Activated T-helper 2 cell treated with anti-CD3 and anti-CD28 coated beads, Interferon-gamma antibody, Interleukin-2, Interleukin-4, amounts not matched to agents 10 μg/mL and 5 μg/mL and 100 μg/mL, durations not matched to agents 14 hours and 24 hours and 36 hours (primary cell): ENCODE data around the gene RPL4. TPM values are rescaled to one million over a fixed set of nuclear protein-coding genes. Genes with fewer than 3 reads are reported as not detected.

Experiments used
- DNase-seq: peaks from one replicate; pipeline ENCODE4 v3.0.0; 2021; ENCODE audit warnings: low spot score
- H3K27ac Mint-ChIP-seq: one replicate; pipeline ENCODE4 v1.8.0; 2021; ENCODE audit warnings: mixed read lengths
- H3K27me3 Mint-ChIP-seq: one replicate; pipeline ENCODE4 v1.8.0; 2021; ENCODE audit warnings: low read depth, mixed read lengths
- H3K36me3 Mint-ChIP-seq: one replicate; pipeline ENCODE4 v1.8.0; 2021; ENCODE audit warnings: low read depth, mixed read lengths
- H3K4me1 Mint-ChIP-seq: one replicate; pipeline ENCODE4 v1.8.0; 2021; ENCODE audit warnings: low read depth, mixed read lengths
- H3K4me3 Mint-ChIP-seq: one replicate; pipeline ENCODE4 v1.8.0; 2021; ENCODE audit warnings: low read depth, mild to moderate bottlenecking, moderate library complexity, mixed read lengths
- H3K9me3 Mint-ChIP-seq: one replicate; pipeline ENCODE4 v1.8.0; 2021; ENCODE audit warnings: mixed read lengths
- intact Hi-C: fragments of 100-400 bp; cut with micrococcal nuclease; formaldehyde crosslinking; loops from one replicate; pipeline ENCODE4 v1.15.1; 2023
- total RNA-seq: library from RNA; stranded (reverse); gene quantifications from 2 replicates; pipeline ENCODE4 v1.2.3, GENCODE V29; 2022

RPL4 gene
- 3,297 and 3,363 TPM in 2 replicates for total RNA-seq

- Mint-ChIP-seq H3K9me3 (no peaks in the 10 kb centered on the region), H3K27me3 (no peaks in the 10 kb centered on the region), H3K4me3 (peak within 1 kb of the TSS; percentile 100), H3K36me3 (peaks cover 58% of the 10 kb centered on the region), H3K4me1 (peaks cover 45% of the 10 kb centered on the region), H3K27ac (peak within 1 kb of the TSS; percentile 99)
- peak; percentile 78 for DNase-seq
- intact Hi-C loops, result no loop called here
Observed at GRCh38 chr15:66504563-66505429, at the start of gene RPL4, which contains the start of gene ZWILCH. RPL4 (minus strand) TSS chr15:66504855; CDS start chr15:66504790, 65 bp downstream. ZWILCH (plus strand) TSS chr15:66505326; CDS start chr15:66505339, 13 bp downstream.

- intact Hi-C loops, result no loop called here
- Mint-ChIP-seq H3K27ac (no peak overlapping the region), H3K4me1 (no peaks in the 10 kb centered on the region)
Observed at GRCh38 chr15:66545255-66545654, 40.6 kb upstream of the RPL4 start.

GRCh38 chr15:66542896-66543295 is 38.2 kb upstream of the RPL4 start:
- no peaks in the 10 kb centered on the region for H3K4me1 Mint-ChIP-seq
- DNase-seq, result no peak
- H3K36me3 Mint-ChIP-seq, result peaks cover 42% of the 10 kb centered on the region
- intact Hi-C loops, result no loop called here
- no peak overlapping the region for H3K27ac Mint-ChIP-seq
- no peak overlapping the region for H3K4me3 Mint-ChIP-seq
- H3K9me3 Mint-ChIP-seq, result no peaks in the 10 kb centered on the region
- no peaks in the 10 kb centered on the region for H3K27me3 Mint-ChIP-seq

More at GRCh38 chr15:66545255-66545654, 40.6 kb upstream of the RPL4 start:
- no peaks in the 10 kb centered on the region for H3K9me3 Mint-ChIP-seq
- peaks cover 32% of the 10 kb centered on the region for H3K36me3 Mint-ChIP-seq
- H3K4me3 Mint-ChIP-seq, result no peak overlapping the region
- DNase-seq, result no peak
- no peaks in the 10 kb centered on the region for H3K27me3 Mint-ChIP-seq

- H3K4me1 Mint-ChIP-seq, result peaks cover 2% of the 10 kb centered on the region
- no peak overlapping the region for H3K4me3 Mint-ChIP-seq
- no peaks in the 10 kb centered on the region for H3K9me3 Mint-ChIP-seq
- H3K27ac Mint-ChIP-seq, result no peak overlapping the region
- no peak for DNase-seq
- H3K27me3 Mint-ChIP-seq, result no peaks in the 10 kb centered on the region
- H3K36me3 Mint-ChIP-seq, result peaks cover 42% of the 10 kb centered on the region
- intact Hi-C loops, result no loop called here
Observed at GRCh38 chr15:66535056-66535455, 30.4 kb upstream of the RPL4 start.

GRCh38 chr15:66524838-66525237 is 20.2 kb upstream of the RPL4 start:
- Mint-ChIP-seq H3K4me1 (peaks cover 7% of the 10 kb centered on the region), H3K4me3 (no peak overlapping the region), H3K9me3 (no peaks in the 10 kb centered on the region), H3K27me3 (no peaks in the 10 kb centered on the region), H3K27ac (no peak overlapping the region), H3K36me3 (peaks cover 46% of the 10 kb centered on the region)
- intact Hi-C loops, result no loop called here
- DNase-seq, result no peak

GRCh38 chr15:66523926-66524325 is 19.3 kb upstream of the RPL4 start:
- no peak for DNase-seq
- Mint-ChIP-seq H3K4me1 (peaks cover 7% of the 10 kb centered on the region), H3K27ac (no peak overlapping the region), H3K27me3 (no peaks in the 10 kb centered on the region), H3K36me3 (peaks cover 41% of the 10 kb centered on the region), H3K9me3 (no peaks in the 10 kb centered on the region), H3K4me3 (no peak overlapping the region)
- intact Hi-C loops, result no loop called here

GRCh38 chr15:66515901-66516322 is 11.3 kb upstream of the RPL4 start:
- Mint-ChIP-seq H3K4me3 (no peak overlapping the region), H3K36me3 (peaks cover 35% of the 10 kb centered on the region), H3K27ac (no peak overlapping the region), H3K4me1 (no peaks in the 10 kb centered on the region), H3K9me3 (no peaks in the 10 kb centered on the region), H3K27me3 (no peaks in the 10 kb centered on the region)
- DNase-seq, result no peak
- intact Hi-C loops, result no loop called here

- Mint-ChIP-seq H3K27me3 (no peaks in the 10 kb centered on the region), H3K36me3 (peaks cover 38% of the 10 kb centered on the region)
- intact Hi-C loops, result no loop called here
Observed at GRCh38 chr15:66514586-66514985, 9.9 kb upstream of the RPL4 start.

GRCh38 chr15:66508293-66508883 is 3.7 kb upstream of the RPL4 start:
- intact Hi-C loops, result no loop called here
- Mint-ChIP-seq H3K4me3 (no peak overlapping the region), H3K9me3 (no peaks in the 10 kb centered on the region), H3K4me1 (peaks cover 32% of the 10 kb centered on the region), H3K27ac (peak overlapping the region; percentile 76), H3K27me3 (no peaks in the 10 kb centered on the region), H3K36me3 (peaks cover 25% of the 10 kb centered on the region)
- no peak for DNase-seq

More at GRCh38 chr15:66514586-66514985, 9.9 kb upstream of the RPL4 start:
- Mint-ChIP-seq H3K4me3 (no peak overlapping the region), H3K9me3 (no peaks in the 10 kb centered on the region), H3K27ac (no peak overlapping the region), H3K4me1 (peaks cover 3% of the 10 kb centered on the region)
- DNase-seq, result no peak

GRCh38 chr15:66505818-66506217 is 1.2 kb upstream of the RPL4 start:
- H3K4me1 Mint-ChIP-seq, result peaks cover 42% of the 10 kb centered on the region
- peaks cover 51% of the 10 kb centered on the region for H3K36me3 Mint-ChIP-seq
- no peaks in the 10 kb centered on the region for H3K27me3 Mint-ChIP-seq
- DNase-seq, result no peak
- intact Hi-C loops, result no loop called here
- peak overlapping the region; percentile 99 for H3K27ac Mint-ChIP-seq
- no peaks in the 10 kb centered on the region for H3K9me3 Mint-ChIP-seq
- H3K4me3 Mint-ChIP-seq, result peak overlapping the region; percentile 100

GRCh38 chr15:66505430-66505811 is 766 bp upstream of the RPL4 start:
- peaks cover 40% of the 10 kb centered on the region for H3K4me1 Mint-ChIP-seq

GRCh38 chr15:66503780-66504562 is 684 bp downstream of the RPL4 start:
- peak overlapping the region; percentile 99 for H3K27ac Mint-ChIP-seq
- no peak for DNase-seq
- peaks cover 47% of the 10 kb centered on the region for H3K4me1 Mint-ChIP-seq
- intact Hi-C loops, result no loop called here
- H3K9me3 Mint-ChIP-seq, result no peaks in the 10 kb centered on the region
- peak overlapping the region; percentile 100 for H3K4me3 Mint-ChIP-seq
- H3K36me3 Mint-ChIP-seq, result peaks cover 61% of the 10 kb centered on the region
- no peaks in the 10 kb centered on the region for H3K27me3 Mint-ChIP-seq

More at GRCh38 chr15:66505430-66505811, 766 bp upstream of the RPL4 start:
- Mint-ChIP-seq H3K27me3 (no peaks in the 10 kb centered on the region), H3K4me3 (peak overlapping the region; percentile 100), H3K36me3 (peaks cover 52% of the 10 kb centered on the region), H3K27ac (peak overlapping the region; percentile 99), H3K9me3 (no peaks in the 10 kb centered on the region)
- intact Hi-C loops, result no loop called here
- DNase-seq, result no peak
